GM10248 (cell line): Measurements from ENCODE around the gene OSR1.
"Not testable (repeated sequence)": the region's sequence is repeated elsewhere in the genome, so short reads cannot be mapped to it uniquely, and the experiment has no call there.

ENCODE experiments used
- CTCF ChIA-PET: fragments of 300-600 bp; sonication (Branson Sonifier 250); formaldehyde crosslinking; extraction: SDS; loops from one replicate; lab custom pipeline; 2021; ENCODE audit warnings: antibody characterized with exemption; lab: Yijun Ruan, JAX
- POLR2A ChIA-PET: fragments of 350-650 bp; sonication (Branson Sonifier 250); formaldehyde crosslinking; extraction: SDS; loops from one replicate; lab custom pipeline; 2020; ENCODE audit warnings: antibody characterized with exemption; lab: Yijun Ruan, JAX
- DNase-seq: peaks from one replicate; pipeline ENCODE4 v3.0.0; 2012; ENCODE audit errors: extremely low spot score
- TF ChIP-seq, protein P1 (sequence below): IDR thresholded peaks from 2 replicates; pipeline ENCODE4 v1.5.1; 2012; ENCODE audit warnings: mild to moderate bottlenecking, low read depth; ENCODE audit errors: extremely low read depth, missing control alignments, control extremely low read depth

The OSR1 gene

DNA sequence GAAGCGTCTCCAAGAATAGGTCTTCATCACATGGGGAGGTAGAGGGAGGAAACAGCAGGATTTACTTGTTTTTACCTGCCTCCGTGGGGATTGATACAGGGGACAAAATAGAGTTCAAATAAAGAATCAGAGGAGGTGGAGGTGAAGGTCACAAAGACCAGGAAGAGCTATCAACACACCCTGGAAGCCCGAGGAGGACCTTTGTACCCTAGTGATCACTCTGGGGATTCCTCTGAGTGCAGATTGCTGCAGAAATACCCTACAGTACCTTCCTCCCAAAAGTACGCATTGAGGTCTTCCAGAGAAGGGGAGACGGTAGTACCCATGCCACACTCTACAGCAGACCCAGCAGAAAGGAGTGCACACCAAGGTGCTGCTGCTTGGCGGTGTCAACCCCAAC is 44.9 kb downstream of the OSR1 start:
- TF ChIP-seq, protein P1, sequence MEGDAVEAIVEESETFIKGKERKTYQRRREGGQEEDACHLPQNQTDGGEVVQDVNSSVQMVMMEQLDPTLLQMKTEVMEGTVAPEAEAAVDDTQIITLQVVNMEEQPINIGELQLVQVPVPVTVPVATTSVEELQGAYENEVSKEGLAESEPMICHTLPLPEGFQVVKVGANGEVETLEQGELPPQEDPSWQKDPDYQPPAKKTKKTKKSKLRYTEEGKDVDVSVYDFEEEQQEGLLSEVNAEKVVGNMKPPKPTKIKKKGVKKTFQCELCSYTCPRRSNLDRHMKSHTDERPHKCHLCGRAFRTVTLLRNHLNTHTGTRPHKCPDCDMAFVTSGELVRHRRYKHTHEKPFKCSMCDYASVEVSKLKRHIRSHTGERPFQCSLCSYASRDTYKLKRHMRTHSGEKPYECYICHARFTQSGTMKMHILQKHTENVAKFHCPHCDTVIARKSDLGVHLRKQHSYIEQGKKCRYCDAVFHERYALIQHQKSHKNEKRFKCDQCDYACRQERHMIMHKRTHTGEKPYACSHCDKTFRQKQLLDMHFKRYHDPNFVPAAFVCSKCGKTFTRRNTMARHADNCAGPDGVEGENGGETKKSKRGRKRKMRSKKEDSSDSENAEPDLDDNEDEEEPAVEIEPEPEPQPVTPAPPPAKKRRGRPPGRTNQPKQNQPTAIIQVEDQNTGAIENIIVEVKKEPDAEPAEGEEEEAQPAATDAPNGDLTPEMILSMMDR: no peak
- ChIA-PET POLR2A (no interaction called here), CTCF (interaction anchor here (1.1 to 2.0 kb wide), 3 partner anchors 9 to 19 kb away, joined by 4 to 6 read pairs (median 5); no protein-coding TSS in a partner anchor)
- no peak for DNase-seq

DNA sequence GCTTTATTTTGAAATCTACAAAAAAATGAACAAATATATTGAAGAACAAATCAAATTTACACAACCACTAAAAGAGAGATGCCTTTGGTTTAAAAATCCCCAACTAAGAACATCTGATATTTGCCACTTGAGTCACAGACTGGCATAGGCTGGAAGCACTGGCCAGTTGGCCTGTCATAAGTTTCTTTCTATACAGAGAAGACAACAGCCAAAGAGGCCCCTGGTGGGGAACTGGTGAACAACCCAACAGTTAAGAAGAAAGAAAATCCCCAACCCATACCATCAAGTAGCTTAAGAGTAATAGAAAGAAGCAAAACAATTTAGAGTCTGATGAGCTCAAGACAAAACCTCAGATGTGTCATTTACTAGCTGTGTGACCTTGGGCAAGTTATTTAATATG is 45.5 kb downstream of the OSR1 start:
- POLR2A ChIA-PET: no interaction called here
- peak; percentile 18 for DNase-seq
- CTCF ChIA-PET: interaction anchor here (1.1 to 2.0 kb wide), 3 partner anchors 9 to 20 kb away, joined by 4 to 6 read pairs (median 5); no protein-coding TSS in a partner anchor
- TF ChIP-seq, protein P1: no peak

DNA sequence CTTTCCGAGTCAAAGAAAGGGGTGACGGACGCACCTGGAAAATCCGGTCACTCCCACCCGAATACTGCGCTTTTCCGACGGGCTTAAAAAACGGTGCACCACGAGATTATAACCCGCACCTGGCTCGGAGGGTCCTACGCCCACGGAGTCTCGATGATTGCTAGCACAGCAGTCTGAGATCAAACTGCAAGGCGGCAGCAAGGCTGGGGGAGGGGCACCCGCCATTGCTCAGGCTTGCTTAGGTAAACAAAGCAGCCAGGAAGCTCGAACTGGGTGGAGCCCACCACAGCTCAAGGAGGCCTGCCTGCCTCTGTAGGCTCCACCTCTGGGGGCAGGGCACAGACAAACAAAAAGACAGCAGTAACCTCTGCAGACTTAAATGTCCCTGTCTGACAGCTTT is 52.4 kb downstream of the OSR1 start:
- DNase-seq, POLR2A ChIA-PET, CTCF ChIA-PET: not testable (repeated sequence)

DNA sequence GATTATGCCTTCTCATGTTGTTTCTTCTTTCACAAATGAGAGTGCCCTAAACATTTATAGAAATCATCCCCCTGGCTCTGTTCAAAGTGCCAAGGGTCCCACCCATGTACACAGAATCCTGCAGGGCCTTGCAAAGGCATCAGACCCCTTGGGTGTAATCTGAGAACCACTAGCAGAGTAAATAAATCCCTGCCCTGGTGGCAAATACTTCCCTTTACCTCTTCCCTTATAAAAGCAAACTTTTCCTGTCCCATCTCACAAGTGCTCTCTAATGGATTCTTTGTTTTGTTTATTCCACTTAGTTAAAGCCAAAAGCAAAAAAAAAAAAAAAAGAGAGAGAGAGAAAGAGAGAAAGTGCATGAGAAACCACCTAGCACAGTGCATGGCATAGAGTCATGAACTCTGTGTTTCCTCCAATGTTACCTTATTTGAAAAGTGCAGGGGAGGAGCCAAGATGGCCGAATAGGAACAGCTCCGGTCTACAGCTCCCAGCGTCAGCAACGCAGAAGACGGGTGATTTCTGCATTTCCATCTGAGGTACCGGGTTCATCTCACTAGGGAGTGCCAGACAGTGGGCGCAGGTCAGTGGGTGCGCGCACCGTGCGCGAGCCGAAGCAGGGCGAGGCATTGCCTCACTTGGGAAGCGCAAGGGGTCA is 52.9 kb downstream of the OSR1 start:
- CTCF ChIA-PET: interaction anchor here (1.2 to 1.3 kb wide), 2 partner anchors 10 to 11 kb away, joined by 3 read pairs; no protein-coding TSS in a partner anchor
- POLR2A ChIA-PET, DNase-seq: not testable (repeated sequence)

DNA sequence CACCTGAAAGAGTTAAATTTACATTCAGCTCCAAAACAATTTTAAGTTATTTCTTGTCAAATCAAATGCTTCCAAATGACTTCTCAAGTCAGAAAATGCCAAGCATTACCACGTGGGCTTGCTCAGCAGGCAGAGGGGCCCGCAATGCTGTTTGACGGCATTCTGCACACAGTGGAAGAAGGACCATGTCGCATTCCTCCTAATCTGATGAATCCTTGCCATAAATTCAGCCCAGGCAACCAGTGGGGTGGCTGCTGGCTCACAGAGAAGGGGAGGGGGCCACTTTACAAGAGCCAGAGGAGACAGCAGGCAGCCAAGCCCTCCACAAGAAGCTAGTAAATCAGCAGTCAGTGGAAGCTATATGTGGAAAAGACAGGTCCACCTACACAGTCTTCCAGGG is 56.7 kb downstream of the OSR1 start:
- TF ChIP-seq, protein P1: no peak
- POLR2A ChIA-PET: no interaction called here
- CTCF ChIA-PET: no interaction called here
- no peak for DNase-seq
